Activated naive CD8-positive, alpha-beta T cell treated with anti-CD3 and anti-CD28 coated beads, Interleukin-2, amount 10 ng/mL, durations not matched to agents 7 days and 5 days (primary cell): ENCODE results near the gene PRKAR1B. TPM values are rescaled to one million over a fixed set of nuclear protein-coding genes. Genes with fewer than 3 reads are reported as not detected.

Experiments used
- ATAC-seq: fragments of 150-1000 bp; cut with Tn5 transposase; one replicate; pipeline ENCODE4 v1.10.0; 2021; ENCODE audit warnings: low read depth, moderate library complexity
- POLR2A ChIA-PET: fragments of 350-600 bp; sonication (Branson Sonifier 250); formaldehyde crosslinking; loops from one replicate; lab custom pipeline; 2021; ENCODE audit warnings: antibody characterized with exemption; lab: Charles Lee
- DNase-seq: peaks from one replicate; pipeline ENCODE4 v3.0.0; 2021
- H3K27ac Mint-ChIP-seq: one replicate; pipeline ENCODE4 v1.8.0; 2022; ENCODE audit warnings: mild to moderate bottlenecking, mixed read lengths
- H3K27me3 Mint-ChIP-seq: one replicate; pipeline ENCODE4 v1.8.0; 2022; ENCODE audit warnings: mild to moderate bottlenecking, moderate library complexity, mixed read lengths
- H3K36me3 Mint-ChIP-seq: one replicate; pipeline ENCODE4 v1.8.0; 2021; ENCODE audit warnings: mild to moderate bottlenecking, mixed read lengths
- H3K4me1 Mint-ChIP-seq: one replicate; pipeline ENCODE4 v1.8.0; 2021; ENCODE audit warnings: mixed read lengths
- H3K4me3 Mint-ChIP-seq: one replicate; pipeline ENCODE4 v1.8.0; 2022; ENCODE audit warnings: mild to moderate bottlenecking, moderate library complexity, mixed read lengths
- H3K9me3 Mint-ChIP-seq: one replicate; pipeline ENCODE4 v1.8.0; 2021; ENCODE audit warnings: mixed read lengths
- total RNA-seq, 2 experiments: library from RNA; stranded (reverse); gene quantifications; one replicate each; pipeline ENCODE4 v1.2.3, GENCODE V29; 2021

Gene PRKAR1B
- total RNA-seq, 2 experiments from 2014 or later = 26.5 to 28.2 TPM

GRCh38 chr7:517774-518629 is 209.1 kb downstream of the PRKAR1B start:
- peak overlapping the region; percentile 77 for H3K4me3 Mint-ChIP-seq
- H3K27me3 Mint-ChIP-seq = peaks cover 37% of the 10 kb centered on the region
- DNase-seq (no peak), ATAC-seq (no peak)
- H3K27ac Mint-ChIP-seq = no peak overlapping the region
- H3K9me3 Mint-ChIP-seq = no peaks in the 10 kb centered on the region
- H3K36me3 Mint-ChIP-seq = no peaks in the 10 kb centered on the region
- H3K4me1 Mint-ChIP-seq = peaks cover 6% of the 10 kb centered on the region
- POLR2A ChIA-PET = no interaction called here

DNA sequence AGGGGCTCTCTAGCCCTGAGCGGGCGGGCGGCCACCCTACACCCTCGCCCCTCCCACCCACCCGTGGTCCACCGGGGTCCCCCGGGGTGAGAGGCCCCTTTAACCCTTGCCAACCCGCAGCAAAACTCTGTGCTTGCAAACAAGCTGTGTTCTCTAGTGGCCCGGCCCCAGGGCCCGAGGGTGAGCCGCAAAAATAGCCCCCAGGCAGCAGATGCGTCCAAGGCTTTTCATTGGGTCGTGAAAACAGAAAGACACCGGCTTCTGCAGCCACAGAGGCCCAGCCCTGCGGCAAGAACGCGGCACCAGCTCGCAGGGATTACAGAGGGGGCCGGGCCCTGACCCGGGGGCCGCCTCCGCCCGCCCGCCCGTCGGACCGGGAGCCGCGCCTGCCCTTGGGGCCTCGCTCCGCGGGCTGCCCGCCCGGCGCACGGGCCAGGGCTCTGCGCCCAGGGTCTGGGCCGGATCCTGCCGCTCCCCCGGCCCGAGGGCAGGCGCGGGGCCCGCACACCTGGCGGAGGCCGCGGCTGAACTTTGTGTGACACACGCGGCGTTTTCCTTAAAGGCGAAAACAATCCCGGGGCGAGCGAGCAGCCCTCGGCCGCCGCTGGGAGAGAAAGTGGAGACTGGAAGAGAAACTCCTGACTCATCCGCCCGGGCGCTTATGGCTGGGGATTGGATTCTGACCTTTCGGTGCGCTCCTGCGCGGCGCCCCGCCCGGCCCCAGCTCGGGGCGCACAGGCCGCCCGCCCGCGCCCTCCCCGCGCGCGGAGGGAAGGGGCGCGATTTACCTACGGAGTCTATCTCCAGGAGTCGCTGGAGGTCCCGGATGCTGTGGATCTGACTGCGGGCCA is 210.2 kb downstream of the PRKAR1B start:
- Mint-ChIP-seq H3K9me3 (no peaks in the 10 kb centered on the region), H3K4me3 (no peak overlapping the region), H3K27ac (no peak overlapping the region), H3K36me3 (no peaks in the 10 kb centered on the region), H3K27me3 (peaks cover 32% of the 10 kb centered on the region), H3K4me1 (peaks cover 6% of the 10 kb centered on the region)
- no peak for DNase-seq
- ATAC-seq = no peak
- POLR2A ChIA-PET = no interaction called here

- Mint-ChIP-seq H3K4me3 (no peak overlapping the region), H3K4me1 (peaks cover 6% of the 10 kb centered on the region)
- DNase-seq = no peak
These were observed 210.9 kb downstream of the PRKAR1B start for GRCh38 chr7:516216-516605.

GRCh38 chr7:515628-516027 is 211.5 kb downstream of the PRKAR1B start:
- no peaks in the 10 kb centered on the region for H3K36me3 Mint-ChIP-seq
- H3K27ac Mint-ChIP-seq = no peak overlapping the region
- no peak for DNase-seq
- ATAC-seq = no peak
- POLR2A ChIA-PET = no interaction called here
- peaks cover 6% of the 10 kb centered on the region for H3K4me1 Mint-ChIP-seq
- no peak overlapping the region for H3K4me3 Mint-ChIP-seq
- peaks cover 23% of the 10 kb centered on the region for H3K27me3 Mint-ChIP-seq
- H3K9me3 Mint-ChIP-seq = no peaks in the 10 kb centered on the region

More at GRCh38 chr7:516216-516605, 210.9 kb downstream of the PRKAR1B start:
- no peak for ATAC-seq
- Mint-ChIP-seq H3K36me3 (no peaks in the 10 kb centered on the region), H3K27ac (no peak overlapping the region), H3K9me3 (no peaks in the 10 kb centered on the region), H3K27me3 (peaks cover 28% of the 10 kb centered on the region)
- POLR2A ChIA-PET = no interaction called here

DNA sequence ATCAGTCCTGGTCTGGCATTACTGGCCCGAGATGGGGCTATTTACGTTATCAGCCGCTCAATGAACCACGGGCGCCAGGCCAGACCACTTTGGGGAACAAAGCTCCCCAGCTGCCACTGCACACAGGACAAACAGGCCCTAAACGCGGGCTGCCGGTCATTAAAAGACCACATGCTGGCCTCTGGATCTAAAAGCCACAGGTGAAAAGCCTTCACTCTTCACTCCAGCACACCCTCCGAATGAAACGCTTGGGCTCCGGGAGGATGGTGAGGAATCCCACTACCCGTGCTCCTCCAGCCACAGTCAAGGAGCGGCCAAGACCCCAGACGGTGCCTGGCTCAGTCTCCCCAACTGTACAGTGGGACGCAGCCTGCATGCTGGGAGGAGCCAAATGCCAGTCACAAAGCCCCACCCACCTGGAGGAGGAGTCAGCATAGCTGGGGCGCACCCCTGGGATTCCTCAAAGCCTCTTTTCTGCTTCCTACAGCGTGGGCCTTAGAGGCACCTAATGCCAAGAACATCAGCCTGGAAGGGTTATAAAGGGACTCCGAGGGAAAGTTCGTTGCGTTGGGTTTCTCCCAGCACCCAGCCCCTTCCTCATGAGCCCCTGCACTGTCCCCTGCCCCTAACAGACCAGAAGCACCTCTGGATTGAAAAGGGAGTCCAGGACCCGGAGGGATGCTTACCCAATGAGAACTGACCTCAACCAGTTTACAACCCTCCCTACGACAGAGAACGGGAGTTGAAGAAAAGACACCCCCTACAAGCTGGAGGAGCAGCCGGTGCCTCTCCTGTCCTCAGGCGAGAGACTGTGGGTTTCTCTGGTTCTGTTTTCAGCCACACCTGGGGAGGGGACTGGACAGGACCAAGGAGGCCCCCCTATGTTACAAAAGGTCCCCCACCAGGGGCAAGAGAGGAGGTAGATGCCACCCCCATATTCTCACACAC is 212.2 kb downstream of the PRKAR1B start:
- ATAC-seq = no peak
- Mint-ChIP-seq H3K36me3 (no peaks in the 10 kb centered on the region), H3K9me3 (no peaks in the 10 kb centered on the region), H3K27ac (no peak overlapping the region), H3K27me3 (peaks cover 23% of the 10 kb centered on the region), H3K4me1 (peaks cover 6% of the 10 kb centered on the region), H3K4me3 (no peak overlapping the region)
- POLR2A ChIA-PET = no interaction called here
- no peak for DNase-seq

DNA sequence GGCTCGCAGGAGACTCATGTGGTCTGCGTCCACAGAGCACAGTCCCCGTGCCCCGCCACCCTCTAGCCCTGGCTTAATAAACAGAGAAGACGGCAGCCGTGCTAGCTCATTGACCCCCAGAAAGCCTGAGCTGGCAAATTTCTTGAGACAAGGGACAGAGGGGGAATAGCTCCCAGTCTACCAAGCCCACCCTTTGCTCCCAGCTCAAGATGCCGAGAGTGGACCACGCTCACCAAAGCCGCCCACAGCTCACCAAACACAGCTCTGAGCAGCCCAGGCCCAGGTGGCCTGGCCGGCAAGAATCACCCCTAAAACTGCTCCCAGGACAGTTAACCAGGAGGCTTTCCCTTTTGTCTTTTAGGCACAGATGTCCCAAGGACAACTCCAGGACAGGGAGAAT is 212.8 kb downstream of the PRKAR1B start:
- Mint-ChIP-seq H3K27me3 (peaks cover 23% of the 10 kb centered on the region), H3K27ac (no peak overlapping the region), H3K4me3 (no peak overlapping the region), H3K36me3 (no peaks in the 10 kb centered on the region), H3K4me1 (peaks cover 6% of the 10 kb centered on the region), H3K9me3 (no peaks in the 10 kb centered on the region)
- POLR2A ChIA-PET = no interaction called here
- ATAC-seq (no peak), DNase-seq (no peak)

DNA sequence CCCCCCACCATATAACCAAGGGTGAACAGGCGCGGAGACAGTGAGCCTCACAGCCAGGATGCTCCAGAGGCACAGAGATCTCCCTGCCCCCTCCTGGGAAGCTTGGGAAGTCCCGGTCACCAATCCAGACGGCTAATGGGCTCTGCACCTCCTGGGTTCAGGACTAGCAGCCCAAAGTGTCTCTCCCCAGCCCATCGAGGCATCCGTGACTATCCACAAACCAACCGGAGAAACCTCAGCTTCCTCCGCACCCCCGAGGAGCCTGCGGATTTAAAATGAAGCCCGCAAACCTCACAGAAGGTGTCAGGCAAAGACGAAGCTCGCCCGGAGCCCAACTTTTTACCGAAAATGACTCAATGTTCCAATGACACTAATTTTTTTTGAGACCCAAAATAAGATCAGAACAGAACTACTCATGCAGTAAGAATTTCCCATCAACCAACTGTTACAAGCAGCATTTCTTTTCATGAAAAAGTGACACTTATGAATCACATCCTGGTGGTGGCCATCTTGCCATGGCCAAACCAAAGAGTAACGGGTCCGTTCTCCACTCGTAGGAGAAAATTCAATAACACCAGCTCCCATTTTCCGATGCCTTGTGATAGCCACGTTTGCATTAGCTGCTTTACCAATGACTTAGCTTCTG is 213.4 kb downstream of the PRKAR1B start:
- Mint-ChIP-seq H3K36me3 (no peaks in the 10 kb centered on the region), H3K4me1 (peaks cover 6% of the 10 kb centered on the region), H3K27ac (no peak overlapping the region), H3K9me3 (no peaks in the 10 kb centered on the region), H3K4me3 (no peak overlapping the region), H3K27me3 (peaks cover 23% of the 10 kb centered on the region)
- POLR2A ChIA-PET = no interaction called here
- DNase-seq (no peak), ATAC-seq (no peak)

DNA sequence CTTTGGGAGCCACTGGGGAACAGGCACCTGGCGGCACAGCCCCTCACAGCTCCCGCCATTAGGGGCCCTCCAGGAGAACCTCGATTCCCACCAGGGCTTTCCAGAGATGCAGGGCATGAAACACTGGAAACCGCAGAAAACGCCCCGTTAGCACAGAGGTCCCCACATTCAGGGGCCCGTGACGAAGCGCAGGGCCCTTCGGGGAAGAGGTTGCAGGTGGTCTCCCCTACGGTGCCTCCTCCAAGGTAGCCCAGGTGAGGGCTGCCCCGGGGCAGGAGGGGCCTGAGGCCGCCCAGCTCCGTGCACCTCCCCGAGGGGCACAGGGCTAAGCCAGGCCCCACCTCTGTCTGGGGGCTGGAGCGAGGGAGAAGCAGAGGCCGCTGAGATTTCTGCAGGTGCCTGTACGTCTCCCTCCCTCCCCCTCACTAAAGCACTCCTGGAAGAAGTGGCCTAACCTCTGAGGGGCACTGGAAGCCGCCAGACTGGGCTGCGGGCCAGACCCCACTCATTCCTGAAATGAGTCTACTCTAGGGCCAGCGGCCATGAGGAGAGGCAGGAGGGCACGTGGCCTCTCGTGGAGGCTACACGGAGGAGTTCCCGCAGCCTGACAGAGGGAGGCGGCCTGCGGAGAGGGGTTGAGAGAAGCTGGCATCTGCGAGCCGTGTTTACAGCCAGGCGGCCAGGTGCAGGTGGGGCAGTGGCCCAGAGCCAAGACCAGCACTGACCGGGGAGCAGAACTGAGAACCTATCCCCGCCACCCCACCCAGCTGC is 214.4 kb downstream of the PRKAR1B start:
- no peak overlapping the region for H3K4me3 Mint-ChIP-seq
- no peak overlapping the region for H3K27ac Mint-ChIP-seq
- H3K4me1 Mint-ChIP-seq = peaks cover 2% of the 10 kb centered on the region
- no peaks in the 10 kb centered on the region for H3K36me3 Mint-ChIP-seq
- DNase-seq (no peak), ATAC-seq (no peak)
- no peaks in the 10 kb centered on the region for H3K9me3 Mint-ChIP-seq
- peaks cover 16% of the 10 kb centered on the region for H3K27me3 Mint-ChIP-seq
- POLR2A ChIA-PET = no interaction called here

DNA sequence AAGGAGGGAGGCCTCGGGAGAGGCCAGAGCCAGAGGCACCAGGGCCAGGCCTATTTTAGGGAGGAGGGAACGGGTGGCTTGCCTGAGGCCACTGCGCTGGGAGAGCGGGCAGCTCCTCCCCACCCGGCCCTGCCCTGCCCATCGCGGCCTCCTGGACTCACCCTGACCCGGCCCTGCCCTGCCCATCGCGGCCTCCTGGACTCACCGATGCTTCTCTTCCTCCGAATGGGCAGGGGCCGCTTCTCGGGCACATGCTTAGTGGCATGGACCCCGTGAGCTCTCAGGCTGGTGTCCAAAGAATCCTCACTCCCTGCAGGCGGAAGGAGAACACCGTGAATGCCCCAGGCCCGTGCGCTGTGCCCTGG is 215.0 kb downstream of the PRKAR1B start:
- H3K4me3 Mint-ChIP-seq = no peak overlapping the region
- no peaks in the 10 kb centered on the region for H3K4me1 Mint-ChIP-seq
- no peaks in the 10 kb centered on the region for H3K9me3 Mint-ChIP-seq
- H3K27ac Mint-ChIP-seq = no peak overlapping the region
- DNase-seq (no peak), ATAC-seq (no peak)
- H3K36me3 Mint-ChIP-seq = no peaks in the 10 kb centered on the region
- H3K27me3 Mint-ChIP-seq = peaks cover 14% of the 10 kb centered on the region
- POLR2A ChIA-PET = no interaction called here

DNA sequence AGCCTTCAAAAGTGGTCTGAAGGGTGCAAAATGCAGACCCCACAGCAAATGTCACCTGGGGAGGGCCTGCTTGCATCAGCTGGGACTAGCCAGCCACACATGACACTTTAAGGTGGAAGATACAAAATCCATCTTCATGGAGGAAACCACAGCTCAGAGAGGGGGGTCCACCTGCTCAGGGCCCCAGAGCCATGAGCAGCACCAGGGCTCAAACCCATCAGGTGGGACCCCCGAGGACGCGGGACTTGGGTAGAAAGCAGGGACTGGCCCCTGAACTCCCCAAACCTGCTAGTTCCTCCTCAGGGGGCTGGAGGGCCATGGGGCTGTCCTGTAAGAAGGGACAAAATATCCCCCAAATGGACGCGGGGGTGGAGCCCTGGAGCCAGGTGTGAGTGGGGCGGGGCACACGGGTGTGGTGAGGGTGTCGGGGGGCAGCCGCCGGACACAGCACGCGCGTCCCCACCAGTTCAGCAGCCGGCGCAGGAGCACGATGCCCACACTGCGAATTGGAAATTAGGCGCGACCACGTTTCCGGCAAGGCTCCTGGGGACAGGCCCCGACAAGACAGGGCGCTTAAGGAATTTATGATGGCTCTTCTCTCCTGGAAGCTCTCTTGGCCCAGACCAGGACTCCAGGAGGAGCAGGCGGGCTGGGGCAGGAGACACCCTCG is 215.5 kb downstream of the PRKAR1B start:
- Mint-ChIP-seq H3K27ac (no peak overlapping the region), H3K4me3 (no peak overlapping the region), H3K27me3 (peaks cover 14% of the 10 kb centered on the region), H3K9me3 (no peaks in the 10 kb centered on the region), H3K4me1 (no peaks in the 10 kb centered on the region), H3K36me3 (no peaks in the 10 kb centered on the region)
- DNase-seq (no peak), ATAC-seq (no peak)
- POLR2A ChIA-PET = no interaction called here

DNA sequence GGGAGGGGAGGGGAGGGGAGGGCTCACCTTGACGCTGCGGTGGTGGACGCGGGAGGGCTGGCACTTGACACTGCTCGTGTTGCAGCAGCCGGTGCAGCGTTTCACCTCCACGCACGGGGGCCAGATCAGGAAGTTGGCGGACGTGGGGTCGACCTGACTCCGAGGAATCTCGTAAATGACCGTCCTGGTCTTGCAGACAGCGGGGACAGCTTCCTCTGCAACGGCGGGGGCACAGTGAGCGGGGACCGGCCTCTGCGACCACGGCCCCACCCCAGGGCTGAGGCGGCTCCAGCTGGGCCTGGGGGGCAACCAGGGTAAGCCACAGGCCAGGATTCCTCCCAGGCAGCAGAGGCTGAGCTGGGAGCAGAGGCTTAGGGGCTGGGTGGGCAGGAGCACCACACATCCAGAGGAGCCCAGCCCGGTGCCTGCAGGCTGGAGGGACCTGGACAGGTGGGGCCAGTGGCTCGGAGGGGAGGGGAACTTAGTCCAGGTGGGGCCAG is 216.2 kb downstream of the PRKAR1B start:
- no peaks in the 10 kb centered on the region for H3K4me1 Mint-ChIP-seq
- DNase-seq = no peak
- POLR2A ChIA-PET = no interaction called here

DNA sequence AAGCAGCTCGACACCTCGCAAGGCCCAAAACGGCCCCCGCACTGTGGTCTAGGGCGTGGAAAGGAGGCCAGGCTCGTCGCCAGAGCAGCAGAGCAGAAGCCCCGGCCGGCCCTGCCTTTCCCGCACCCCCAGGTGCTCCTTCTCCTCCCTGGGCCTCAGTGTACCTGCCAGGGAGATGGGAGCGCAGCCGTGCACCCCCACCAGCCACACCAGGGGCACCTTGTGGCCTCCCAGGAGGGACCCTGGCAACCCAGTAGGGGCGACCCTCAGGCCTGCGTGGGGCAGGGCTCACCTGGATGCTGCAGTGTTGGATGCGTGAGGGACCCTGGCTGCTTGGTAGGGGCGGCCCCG is 217.0 kb downstream of the PRKAR1B start:
- Mint-ChIP-seq H3K4me1 (no peaks in the 10 kb centered on the region), H3K27ac (no peak overlapping the region), H3K9me3 (no peaks in the 10 kb centered on the region), H3K27me3 (peaks cover 1% of the 10 kb centered on the region), H3K4me3 (no peak overlapping the region), H3K36me3 (no peaks in the 10 kb centered on the region)
- ATAC-seq (no peak), DNase-seq (no peak)
- POLR2A ChIA-PET = no interaction called here

More for the DNA sequence above, 216.2 kb downstream of the PRKAR1B start:
- Mint-ChIP-seq H3K27me3 (peaks cover 9% of the 10 kb centered on the region), H3K36me3 (no peaks in the 10 kb centered on the region), H3K4me3 (no peak overlapping the region), H3K27ac (no peak overlapping the region), H3K9me3 (no peaks in the 10 kb centered on the region)
- ATAC-seq = no peak
